ENCODE data around the gene PCNX1.
A peak's percentile ranks its signal among the peaks of the same experiment; 100 is the strongest.

Gene PCNX1

DNA sequence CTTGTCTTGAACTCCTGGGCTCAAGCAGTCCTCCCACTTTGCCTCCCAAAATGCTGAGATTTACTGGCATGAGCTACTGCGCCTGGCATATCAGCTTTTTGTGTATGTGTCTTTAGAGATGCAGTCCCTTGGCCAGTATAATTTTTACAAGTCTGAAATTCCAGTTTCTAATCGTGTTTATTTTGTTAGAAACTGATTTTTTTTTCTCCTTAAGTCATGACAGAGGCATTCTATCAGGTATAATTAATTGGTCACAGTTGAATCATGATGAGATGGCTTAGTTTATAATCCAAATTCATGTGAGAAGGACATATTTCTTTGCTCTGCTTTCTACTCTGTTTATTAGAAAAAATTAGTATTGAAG is 98.9 kb downstream of the PCNX1 start:
- H3K4me2 ChIP-seq (ENCODE audit: low read length, poor library complexity, severe bottlenecking): no peak overlapping the region
- H3K9me3 ChIP-seq (ENCODE audit: control insufficient read depth, low read length): no peaks in the 10 kb centered on the region
- H4K91ac ChIP-seq (ENCODE audit: low read length): peak overlapping the region; percentile 75
- H3K14ac ChIP-seq (ENCODE audit: low read length in 2 of 2): no peak overlapping the region
- DNase-seq: no peak
- WGBS: 100% methylated on average over 1 of the region's 2 CpGs
- H2BK5ac ChIP-seq (ENCODE audit: low read depth, low read length, poor library complexity, severe bottlenecking): no peak overlapping the region
- peaks cover 12 to 36% of the 10 kb centered on the region in 2 experiments for H3K36me3 ChIP-seq (ENCODE audit: control insufficient read depth in 1 of 2, insufficient read depth in 2 of 2, low read depth in 1 of 2, low read length in 2 of 2)
- no peak overlapping the region for H3K23ac ChIP-seq (ENCODE audit: low read length in 2 of 2)
- no peaks in the 10 kb centered on the region for H3K27me3 ChIP-seq (ENCODE audit: control insufficient read depth in 1 of 2, insufficient read depth in 1 of 2, low read length in 2 of 2)
- H2BK15ac ChIP-seq (ENCODE audit: low read depth, poor library complexity, severe bottlenecking): no peak overlapping the region
- H3K79me1 ChIP-seq (replicated peaks; ENCODE audit: low read length, poor library complexity, severe bottlenecking): peaks cover 11% of the 10 kb centered on the region
- no peak overlapping the region for H2BK120ac ChIP-seq (ENCODE audit: low read depth, low read length)
- H3K4ac ChIP-seq (ENCODE audit: low read depth in 1 of 2, low read length in 2 of 2): no peak overlapping the region
- H3K18ac ChIP-seq (ENCODE audit: low read depth in 1 of 2, low read length in 2 of 2): no peak overlapping the region
- H4K8ac ChIP-seq (ENCODE audit: low read length): no peak overlapping the region
- H2AK5ac ChIP-seq (ENCODE audit: low read length, severe bottlenecking): no peak overlapping the region
- H3K9ac ChIP-seq (ENCODE audit: low read length): no peak overlapping the region
- no peak overlapping the region for H3K27ac ChIP-seq (ENCODE audit: low read length, poor library complexity, severe bottlenecking)
- no peak overlapping the region for H3K4me3 ChIP-seq (ENCODE audit: insufficient read depth in 1 of 2, low read depth in 1 of 2, low read length in 2 of 2)
- H3K4me1 ChIP-seq (ENCODE audit: control insufficient read depth, insufficient read depth, low read depth, low read length): peaks cover 2% of the 10 kb centered on the region
- no peak overlapping the region for H2AFZ ChIP-seq (ENCODE audit: low read depth, low read length)
- H2BK12ac ChIP-seq (ENCODE audit: low read length in 2 of 2): no peak overlapping the region

GRCh38 chr14:71011479-71011878 is 104.2 kb downstream of the PCNX1 start:
- no peak overlapping the region for H2BK15ac ChIP-seq (ENCODE audit: low read depth, poor library complexity, severe bottlenecking)
- no peak overlapping the region for H2BK120ac ChIP-seq (ENCODE audit: low read depth, low read length)
- peaks cover 0 to 63% of the 10 kb centered on the region in 2 experiments for H3K36me3 ChIP-seq (ENCODE audit: control insufficient read depth in 1 of 2, insufficient read depth in 2 of 2, low read depth in 1 of 2, low read length in 2 of 2)
- no peak overlapping the region for H3K4me2 ChIP-seq (ENCODE audit: low read length, poor library complexity, severe bottlenecking)
- no peak overlapping the region for H3K4me3 ChIP-seq (ENCODE audit: insufficient read depth in 1 of 2, low read depth in 1 of 2, low read length in 2 of 2)
- no peak overlapping the region for H3K18ac ChIP-seq (ENCODE audit: low read depth in 1 of 2, low read length in 2 of 2)
- no peak overlapping the region for H3K14ac ChIP-seq (ENCODE audit: low read length in 2 of 2)
- H3K9me3 ChIP-seq (ENCODE audit: control insufficient read depth, low read length): no peaks in the 10 kb centered on the region
- H2BK12ac ChIP-seq (ENCODE audit: low read length in 2 of 2): no peak overlapping the region
- DNase-seq: no peak
- H3K9ac ChIP-seq (ENCODE audit: low read length): no peak overlapping the region
- no peak overlapping the region for H2BK5ac ChIP-seq (ENCODE audit: low read depth, low read length, poor library complexity, severe bottlenecking)
- no CpG with 5 or more reads among the region's 1 CpG for WGBS
- H4K8ac ChIP-seq (ENCODE audit: low read length): no peak overlapping the region
- H2AK5ac ChIP-seq (ENCODE audit: low read length, severe bottlenecking): no peak overlapping the region
- H2AFZ ChIP-seq (ENCODE audit: low read depth, low read length): no peak overlapping the region
- no peak overlapping the region for H4K91ac ChIP-seq (ENCODE audit: low read length)
- no peak overlapping the region for H3K27ac ChIP-seq (ENCODE audit: low read length, poor library complexity, severe bottlenecking)
- no peak overlapping the region for H3K23ac ChIP-seq (ENCODE audit: low read length in 2 of 2)
- H3K4me1 ChIP-seq (ENCODE audit: control insufficient read depth, insufficient read depth, low read depth, low read length): no peaks in the 10 kb centered on the region
- H3K79me1 ChIP-seq (replicated peaks; ENCODE audit: low read length, poor library complexity, severe bottlenecking): peaks cover 8% of the 10 kb centered on the region
- H3K4ac ChIP-seq (ENCODE audit: low read depth in 1 of 2, low read length in 2 of 2): no peak overlapping the region
- H3K27me3 ChIP-seq (ENCODE audit: control insufficient read depth in 1 of 2, insufficient read depth in 1 of 2, low read length in 2 of 2): no peaks in the 10 kb centered on the region

GRCh38 chr14:71012888-71013287 is 105.6 kb downstream of the PCNX1 start:
- H3K4ac ChIP-seq (ENCODE audit: low read depth in 1 of 2, low read length in 2 of 2): no peak overlapping the region

DNA sequence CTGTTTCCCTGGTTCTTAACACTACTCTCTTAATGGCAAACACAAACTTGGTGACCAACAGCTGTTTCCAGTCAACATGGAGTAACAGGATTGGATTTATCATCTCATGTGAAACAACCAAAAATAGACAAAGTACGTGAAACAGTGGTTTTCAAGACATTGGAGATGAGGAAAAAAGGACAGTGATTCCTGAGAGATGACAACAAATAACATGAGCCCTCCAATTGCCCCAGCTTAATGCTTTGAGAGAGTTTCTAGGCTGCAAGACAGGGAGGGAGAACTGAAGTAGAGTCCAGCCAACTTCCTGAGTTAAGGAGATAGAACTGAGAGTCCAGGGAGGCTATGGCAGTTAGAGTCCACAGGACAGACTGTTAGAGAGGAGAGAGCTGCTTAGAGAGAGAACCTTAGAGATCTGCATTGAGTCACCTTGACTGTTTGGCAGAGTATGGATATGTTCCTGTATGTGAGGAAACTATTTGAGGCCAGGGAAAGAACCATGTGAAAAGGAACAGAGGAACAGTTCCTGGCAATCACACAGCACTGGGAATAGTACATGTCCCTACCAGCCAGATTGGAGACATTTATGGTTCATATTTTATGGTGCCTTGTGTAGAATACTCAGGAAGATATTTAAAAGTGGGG is 106.4 kb downstream of the PCNX1 start:
- no peak overlapping the region for H2BK15ac ChIP-seq (ENCODE audit: low read depth, poor library complexity, severe bottlenecking)
- WGBS: 80% methylated on average over 1 of the region's 1 CpG
- H4K91ac ChIP-seq (ENCODE audit: low read length): no peak overlapping the region
- H3K18ac ChIP-seq (ENCODE audit: low read depth in 1 of 2, low read length in 2 of 2): no peak overlapping the region
- peaks cover 0 to 70% of the 10 kb centered on the region in 2 experiments for H3K36me3 ChIP-seq (ENCODE audit: control insufficient read depth in 1 of 2, insufficient read depth in 2 of 2, low read depth in 1 of 2, low read length in 2 of 2)
- no peak overlapping the region for H2AFZ ChIP-seq (ENCODE audit: low read depth, low read length)
- no peak overlapping the region for H2BK120ac ChIP-seq (ENCODE audit: low read depth, low read length)
- DNase-seq: peak; percentile 45
- H3K4me3 ChIP-seq (ENCODE audit: insufficient read depth in 1 of 2, low read depth in 1 of 2, low read length in 2 of 2): no peak overlapping the region
- no peak overlapping the region for H3K9ac ChIP-seq (ENCODE audit: low read length)
- no peaks in the 10 kb centered on the region for H3K4me1 ChIP-seq (ENCODE audit: control insufficient read depth, insufficient read depth, low read depth, low read length)
- no peak overlapping the region for H3K23ac ChIP-seq (ENCODE audit: low read length in 2 of 2)
- H3K4me2 ChIP-seq (ENCODE audit: low read length, poor library complexity, severe bottlenecking): no peak overlapping the region
- H3K79me1 ChIP-seq (replicated peaks; ENCODE audit: low read length, poor library complexity, severe bottlenecking): peaks cover 9% of the 10 kb centered on the region
- H3K9me3 ChIP-seq (ENCODE audit: control insufficient read depth, low read length): no peaks in the 10 kb centered on the region
- H2BK5ac ChIP-seq (ENCODE audit: low read depth, low read length, poor library complexity, severe bottlenecking): no peak overlapping the region
- no peak overlapping the region for H2AK5ac ChIP-seq (ENCODE audit: low read length, severe bottlenecking)
- H2BK12ac ChIP-seq (ENCODE audit: low read length in 2 of 2): no peak overlapping the region
- no peak overlapping the region for H3K4ac ChIP-seq (ENCODE audit: low read depth in 1 of 2, low read length in 2 of 2)
- no peak overlapping the region for H4K8ac ChIP-seq (ENCODE audit: low read length)
- no peaks in the 10 kb centered on the region for H3K27me3 ChIP-seq (ENCODE audit: control insufficient read depth in 1 of 2, insufficient read depth in 1 of 2, low read length in 2 of 2)
- peak overlapping the region in 1 of 2 experiments; percentile 15 for H3K14ac ChIP-seq (ENCODE audit: low read length in 2 of 2)
- no peak overlapping the region for H3K27ac ChIP-seq (ENCODE audit: low read length, poor library complexity, severe bottlenecking)

More at GRCh38 chr14:71012888-71013287, 105.6 kb downstream of the PCNX1 start:
- no peak overlapping the region for H3K27ac ChIP-seq (ENCODE audit: low read length, poor library complexity, severe bottlenecking)
- no peak overlapping the region for H3K14ac ChIP-seq (ENCODE audit: low read length in 2 of 2)
- no peak overlapping the region for H2BK5ac ChIP-seq (ENCODE audit: low read depth, low read length, poor library complexity, severe bottlenecking)
- H3K79me1 ChIP-seq (replicated peaks; ENCODE audit: low read length, poor library complexity, severe bottlenecking): peaks cover 9% of the 10 kb centered on the region
- no peak overlapping the region for H3K18ac ChIP-seq (ENCODE audit: low read depth in 1 of 2, low read length in 2 of 2)
- no peak overlapping the region for H3K23ac ChIP-seq (ENCODE audit: low read length in 2 of 2)
- no peaks in the 10 kb centered on the region for H3K27me3 ChIP-seq (ENCODE audit: control insufficient read depth in 1 of 2, insufficient read depth in 1 of 2, low read length in 2 of 2)
- no peak overlapping the region for H4K91ac ChIP-seq (ENCODE audit: low read length)
- H3K9ac ChIP-seq (ENCODE audit: low read length): no peak overlapping the region
- DNase-seq: no peak
- H3K4me3 ChIP-seq (ENCODE audit: insufficient read depth in 1 of 2, low read depth in 1 of 2, low read length in 2 of 2): no peak overlapping the region
- 97% methylated on average over 4 of the region's 4 CpGs for WGBS
- H4K8ac ChIP-seq (ENCODE audit: low read length): no peak overlapping the region
- H2BK120ac ChIP-seq (ENCODE audit: low read depth, low read length): no peak overlapping the region
- H2BK15ac ChIP-seq (ENCODE audit: low read depth, poor library complexity, severe bottlenecking): no peak overlapping the region
- no peak overlapping the region for H2AFZ ChIP-seq (ENCODE audit: low read depth, low read length)
- no peak overlapping the region for H2BK12ac ChIP-seq (ENCODE audit: low read length in 2 of 2)
- peaks cover 0 to 71% of the 10 kb centered on the region in 2 experiments for H3K36me3 ChIP-seq (ENCODE audit: control insufficient read depth in 1 of 2, insufficient read depth in 2 of 2, low read depth in 1 of 2, low read length in 2 of 2)
- H3K4me1 ChIP-seq (ENCODE audit: control insufficient read depth, insufficient read depth, low read depth, low read length): no peaks in the 10 kb centered on the region
- H3K4me2 ChIP-seq (ENCODE audit: low read length, poor library complexity, severe bottlenecking): no peak overlapping the region
- H3K9me3 ChIP-seq (ENCODE audit: control insufficient read depth, low read length): no peaks in the 10 kb centered on the region
- no peak overlapping the region for H2AK5ac ChIP-seq (ENCODE audit: low read length, severe bottlenecking)

Measured in mesenchymal stem cell (in vitro differentiated cells and primary cell).